Stimulated activated CD8-positive, alpha-beta memory T cell treated with anti-CD3 and anti-CD28 coated beads, Interleukin-12 subunit alpha, Interleukin-12 subunit beta, amount 100 ng/mL, for 24 hours (primary cell): ENCODE results near the gene BCL11B.

Source experiments
- DNase-seq: peaks from one replicate; pipeline ENCODE4 v3.0.0-alpha.2; 2020; ENCODE audit errors: extremely low read depth

BCL11B gene

DNA sequence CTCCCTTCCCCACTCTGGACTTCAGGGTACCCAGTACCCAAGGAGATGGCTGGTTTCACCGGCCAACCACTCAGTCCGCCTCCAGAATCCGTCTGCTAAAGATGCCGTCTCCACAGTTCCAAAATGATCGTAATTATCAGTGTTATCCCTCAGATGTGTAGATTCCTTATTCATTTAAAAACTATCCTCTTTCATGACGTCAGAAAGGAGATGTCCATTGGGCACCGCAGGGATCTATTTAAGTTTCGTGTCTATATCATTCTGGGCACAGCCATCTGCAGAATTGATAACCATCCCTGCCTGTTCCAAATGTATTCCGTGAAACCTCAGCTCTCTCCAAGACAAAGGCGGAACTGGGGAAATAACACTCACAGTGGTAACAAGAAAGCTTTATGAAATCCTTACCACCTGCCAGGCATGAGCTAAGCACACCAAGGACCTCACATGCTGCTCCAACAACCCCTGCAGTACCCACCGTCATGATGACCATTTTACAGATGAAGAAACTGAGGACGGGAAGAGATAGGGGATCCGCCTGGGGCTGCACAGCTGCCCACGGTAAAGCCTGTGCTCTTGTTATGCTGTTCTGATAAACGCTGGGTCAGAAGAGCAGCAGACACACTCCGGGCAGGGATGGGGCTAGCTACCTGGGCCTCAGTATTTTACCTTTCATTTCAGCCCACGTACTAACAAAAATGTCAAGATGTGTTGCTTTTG is 90.0 kb downstream of the BCL11B start:
- DNase-seq = no peak

DNA sequence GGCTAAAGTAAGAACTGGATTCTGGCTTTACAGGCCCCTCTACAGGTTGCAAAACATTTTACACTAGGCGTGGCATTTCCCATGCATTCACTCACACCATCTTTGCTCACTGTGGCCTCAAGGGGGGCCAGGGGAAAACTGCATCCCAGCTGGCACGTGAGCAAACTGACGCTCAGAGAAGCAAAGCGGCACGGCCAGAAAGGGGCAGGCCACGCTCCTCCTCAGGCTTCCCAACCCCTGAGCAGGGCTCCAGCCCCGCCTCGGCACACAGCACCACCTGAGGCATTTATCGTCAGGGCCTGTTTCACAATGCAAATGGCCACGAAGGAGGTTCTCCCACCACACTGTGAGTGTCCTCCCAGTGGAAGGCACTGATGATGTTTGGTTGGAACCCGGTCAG is 90.8 kb downstream of the BCL11B start:
- no peak for DNase-seq

DNA sequence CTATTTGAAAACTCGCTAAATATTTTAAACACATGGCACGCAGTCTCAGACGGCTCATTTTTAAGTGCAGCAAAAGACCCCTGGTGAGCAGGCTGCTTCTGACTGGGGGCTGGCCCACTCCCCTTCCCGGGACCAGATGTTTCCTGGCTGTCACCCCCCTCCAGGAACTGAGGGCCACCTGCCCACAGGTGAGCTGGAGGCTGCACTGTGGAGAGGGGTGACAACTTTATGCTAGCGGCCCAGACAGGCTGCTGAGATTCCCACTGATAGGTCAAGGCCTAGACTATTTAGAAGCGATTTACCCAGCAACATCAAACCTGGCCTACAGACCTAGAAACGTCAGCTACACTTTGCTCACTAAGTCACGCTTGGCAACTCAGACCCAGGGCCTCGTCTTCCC is 92.1 kb downstream of the BCL11B start:
- DNase-seq = no peak

DNA sequence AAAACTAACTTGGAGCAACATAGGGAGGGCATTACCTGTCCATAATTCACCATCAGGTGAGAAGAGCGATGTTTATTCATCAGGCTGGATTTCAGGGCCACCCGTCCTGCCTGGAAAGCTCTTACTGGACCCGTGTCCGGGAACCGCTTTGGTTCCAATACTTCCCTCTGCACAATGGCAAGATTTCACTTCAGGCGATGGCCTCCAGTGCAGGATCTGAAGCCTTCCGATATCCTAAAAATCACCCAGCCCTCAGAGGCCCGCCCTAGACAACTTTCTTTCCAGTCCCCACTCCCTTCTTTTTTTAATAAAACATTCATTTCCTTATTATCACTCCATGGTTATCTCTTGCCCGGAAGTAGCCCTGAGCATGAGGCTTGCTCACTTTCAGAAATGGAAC is 92.5 kb downstream of the BCL11B start:
- DNase-seq = no peak

DNA sequence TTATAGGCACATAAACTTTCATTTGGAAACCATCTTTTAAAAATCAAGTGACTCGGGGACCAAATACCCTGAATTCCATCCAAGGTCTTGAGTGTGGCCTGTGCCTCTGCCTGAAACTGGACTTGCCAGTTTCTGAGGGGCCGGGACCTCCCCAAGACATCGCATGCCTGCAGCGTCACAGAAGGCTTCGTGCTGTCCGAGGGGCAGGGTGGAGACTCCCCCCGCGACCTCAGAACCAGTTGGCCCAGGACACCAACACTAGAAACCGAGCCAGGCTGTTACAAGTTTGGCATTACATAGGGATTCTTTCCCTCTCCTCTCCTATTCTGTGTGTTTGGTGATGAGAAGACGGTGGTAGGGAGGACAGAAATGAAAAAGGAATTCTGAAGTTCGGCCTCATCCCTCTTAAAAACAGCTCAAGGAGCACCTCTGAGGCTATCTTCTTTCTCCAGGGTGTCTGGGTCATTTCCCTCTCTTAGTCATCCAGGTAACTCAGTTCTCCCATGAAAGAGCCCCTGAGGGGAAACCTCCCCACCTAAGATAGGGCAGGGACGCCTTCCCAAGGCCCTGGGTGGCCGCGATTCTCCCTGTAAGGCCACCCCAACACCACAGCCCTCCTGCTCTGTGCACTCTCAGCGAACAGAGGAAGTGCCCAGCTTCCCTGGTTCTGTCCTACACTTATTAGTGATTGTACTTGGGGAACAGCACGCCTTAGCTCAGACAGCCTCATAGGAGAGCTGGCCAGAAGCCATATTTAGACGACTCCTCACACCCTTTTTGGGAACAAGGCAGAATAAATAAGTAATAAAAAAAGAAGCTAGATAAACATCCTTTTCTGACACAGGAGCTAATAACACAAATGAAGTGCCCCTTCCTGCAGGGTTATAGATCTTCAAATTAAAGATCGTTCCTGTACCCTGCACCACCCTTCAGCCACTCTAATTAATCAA is 93.8 kb downstream of the BCL11B start:
- no peak for DNase-seq

DNA sequence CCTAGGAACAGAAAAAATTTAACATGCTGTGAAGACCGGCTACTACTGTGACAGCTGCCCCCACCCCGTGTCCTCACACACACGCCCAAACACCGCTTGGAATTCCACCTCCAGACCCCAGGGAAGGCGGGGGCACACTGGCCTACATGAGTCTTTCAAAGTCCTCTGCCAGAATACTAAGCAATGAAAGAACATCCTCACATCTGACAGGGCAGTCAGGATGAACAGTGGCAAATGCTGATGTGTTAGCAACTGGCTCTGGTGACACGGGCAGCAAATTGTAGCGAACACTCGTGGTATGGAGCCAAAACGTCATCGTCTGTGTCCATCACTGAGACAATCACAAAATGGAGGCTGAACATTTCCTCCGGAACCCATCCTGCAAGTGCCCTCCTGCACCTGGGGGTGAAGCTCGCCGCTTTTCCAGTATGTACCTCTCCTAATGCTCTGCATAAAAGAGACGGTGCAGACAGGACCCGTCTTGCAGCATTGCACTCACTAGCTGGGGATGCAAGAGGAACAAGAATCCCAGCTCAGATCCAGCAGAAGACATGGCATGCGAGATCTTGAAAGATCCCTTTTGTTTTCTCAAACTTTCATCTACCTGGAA is 94.8 kb downstream of the BCL11B start:
- DNase-seq = no peak

DNA sequence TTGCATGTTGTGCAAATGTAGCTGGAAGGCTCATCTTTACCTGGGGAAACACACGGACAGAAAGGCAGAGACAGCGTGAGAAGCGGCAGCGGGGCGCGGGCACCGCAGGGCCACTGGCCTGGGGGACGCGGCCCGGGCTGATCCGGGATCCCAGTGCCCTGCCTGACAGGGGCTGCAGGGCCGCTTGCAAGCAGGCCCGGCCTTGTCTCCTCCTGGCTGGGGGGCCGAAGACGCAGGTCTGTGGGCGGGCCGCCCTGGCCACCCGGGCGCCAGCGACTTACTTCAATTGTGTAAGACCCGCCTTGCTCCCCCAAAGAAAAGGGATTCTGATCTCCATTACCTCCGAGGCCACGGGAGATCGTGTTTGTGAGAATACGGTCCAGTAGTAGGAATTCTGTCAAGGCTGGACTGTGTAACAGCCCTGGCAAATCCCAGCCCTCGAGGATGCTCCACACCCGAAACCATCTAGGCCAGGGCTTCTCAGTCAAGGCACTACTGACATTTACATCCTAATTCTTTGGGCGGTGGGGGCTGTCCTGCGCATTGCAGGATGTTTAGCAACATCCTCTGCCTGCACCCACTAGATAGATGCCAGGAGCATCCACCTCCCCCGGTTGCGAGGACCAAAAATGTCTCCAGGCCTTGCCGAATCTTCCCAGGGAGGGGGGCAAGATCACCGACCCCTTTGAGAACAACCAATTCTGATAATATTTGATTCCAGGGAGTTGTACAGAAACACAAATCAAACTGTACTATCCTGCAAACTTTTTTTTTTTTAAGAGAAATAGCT is 95.6 kb downstream of the BCL11B start:
- no peak for DNase-seq

DNA sequence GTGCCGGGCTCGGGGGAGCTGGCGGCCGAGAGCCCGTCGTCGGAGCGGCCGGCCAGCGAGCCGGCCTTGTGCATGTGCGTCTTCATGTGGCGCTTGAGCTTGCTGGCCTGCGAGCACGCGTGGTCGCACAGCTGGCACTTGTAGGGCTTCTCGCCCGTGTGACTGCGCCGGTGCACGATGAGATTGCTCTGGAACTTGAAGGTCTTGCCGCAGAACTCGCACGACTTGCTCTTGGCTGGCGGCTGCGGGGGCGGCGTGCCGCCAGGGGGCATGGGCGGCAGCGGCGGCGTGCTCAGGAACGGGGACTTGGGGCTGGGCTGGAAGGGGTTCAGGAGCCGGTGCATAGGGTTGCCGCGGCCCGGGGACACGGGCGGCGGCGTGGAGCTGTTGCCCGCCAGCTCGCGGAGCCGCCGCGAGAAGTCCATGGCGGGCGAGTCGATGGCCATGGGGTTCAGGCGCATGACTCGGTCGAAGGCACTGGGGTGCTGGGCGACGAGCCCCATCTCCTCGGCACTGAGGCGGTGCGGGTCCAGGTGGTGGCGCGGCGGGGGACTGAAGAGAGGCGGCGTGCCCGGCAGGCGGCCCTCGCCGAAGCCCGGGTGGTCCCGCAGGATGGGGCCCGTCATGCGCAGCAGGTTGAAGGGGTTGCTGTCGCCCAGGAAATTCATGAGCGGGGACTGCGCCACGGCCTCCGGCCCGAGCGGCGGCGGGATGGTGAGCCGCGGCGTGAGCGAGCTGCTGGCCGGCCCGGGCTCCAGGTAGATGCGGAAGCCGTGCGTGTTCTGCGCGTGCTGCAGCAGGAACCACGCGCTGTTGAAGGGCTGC is 96.5 kb downstream of the BCL11B start:
- DNase-seq = no peak

DNA sequence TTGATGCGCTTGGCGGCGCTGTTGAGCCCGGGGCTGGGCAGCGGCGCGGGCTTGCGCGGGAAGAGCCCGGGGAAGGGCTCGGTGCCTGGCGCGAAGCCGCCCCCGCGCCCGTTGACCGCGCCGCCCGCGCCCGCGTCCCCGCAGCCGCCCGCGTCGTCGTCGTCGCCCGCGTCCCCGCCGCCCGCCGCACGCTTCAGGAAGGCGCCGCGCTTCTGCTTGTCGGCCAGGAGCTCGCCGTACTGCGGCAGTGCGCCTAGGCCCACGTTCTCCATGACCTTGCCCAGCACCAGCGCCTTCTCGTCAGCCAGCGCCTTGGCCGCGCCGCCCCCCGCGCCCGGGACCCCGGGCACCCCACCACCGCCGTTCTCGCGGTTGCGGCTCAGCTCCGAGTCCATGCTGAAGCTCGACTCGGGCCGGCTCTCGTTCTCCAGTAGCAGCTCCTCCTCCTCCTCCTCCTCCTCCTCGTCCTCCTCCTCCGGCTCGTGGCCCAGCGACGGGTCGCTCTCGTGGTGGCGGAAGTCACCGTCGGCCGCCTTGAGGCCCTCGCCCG is 97.2 kb downstream of the BCL11B start:
- DNase-seq = no peak

DNA sequence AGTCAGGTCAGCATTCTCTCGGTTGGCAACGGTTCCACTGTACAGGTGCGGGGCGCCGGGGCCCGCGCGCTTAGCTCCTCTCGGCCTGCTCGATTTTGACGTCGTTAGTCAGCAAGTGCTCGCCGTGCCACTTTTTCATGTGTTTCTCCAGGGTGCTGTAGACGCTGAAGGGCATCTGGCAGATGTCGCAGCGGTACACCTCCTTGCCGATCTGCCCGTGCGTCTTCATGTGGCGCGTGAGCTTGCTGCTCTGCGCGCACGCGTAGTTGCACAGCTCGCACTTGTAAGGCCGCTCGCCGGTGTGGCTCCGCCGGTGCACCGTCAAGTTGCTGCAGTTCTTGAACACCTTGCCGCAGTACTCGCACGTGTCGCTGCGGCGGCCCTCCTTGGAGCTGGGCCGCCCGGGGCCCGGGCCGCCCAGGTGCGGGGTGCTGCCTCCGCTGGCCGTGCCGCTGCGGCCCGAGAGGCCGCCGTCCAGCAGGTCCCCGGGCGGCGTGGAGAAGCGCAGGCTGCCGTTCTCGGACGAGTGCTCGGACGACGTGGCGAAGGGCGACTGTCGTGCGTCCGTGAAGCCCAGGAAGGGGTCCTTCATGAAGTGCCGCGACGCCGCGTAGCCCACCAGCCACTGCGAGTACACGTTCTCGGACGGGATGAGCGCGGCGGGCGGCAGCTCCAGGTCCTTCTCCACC is 97.8 kb downstream of the BCL11B start:
- no peak for DNase-seq

DNA sequence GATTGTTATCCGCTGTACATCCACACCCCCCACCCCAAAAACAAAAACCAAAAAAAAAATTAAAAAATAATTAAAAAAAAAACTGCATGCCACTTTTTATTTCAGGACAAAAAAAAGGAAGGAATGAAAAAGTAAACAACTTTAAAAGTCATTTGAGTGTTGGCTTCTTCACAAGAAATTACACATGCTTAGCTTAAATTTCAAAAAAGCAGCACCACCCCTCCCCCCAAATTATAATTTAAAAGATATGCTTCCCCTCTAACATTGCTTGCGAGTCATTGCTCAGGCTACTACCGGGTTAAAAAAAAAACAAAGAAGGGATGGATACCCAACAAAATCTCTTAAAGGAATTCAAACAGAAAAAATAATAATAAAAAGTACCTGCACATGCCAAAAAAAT is 98.5 kb downstream of the BCL11B start:
- DNase-seq = no peak

DNA sequence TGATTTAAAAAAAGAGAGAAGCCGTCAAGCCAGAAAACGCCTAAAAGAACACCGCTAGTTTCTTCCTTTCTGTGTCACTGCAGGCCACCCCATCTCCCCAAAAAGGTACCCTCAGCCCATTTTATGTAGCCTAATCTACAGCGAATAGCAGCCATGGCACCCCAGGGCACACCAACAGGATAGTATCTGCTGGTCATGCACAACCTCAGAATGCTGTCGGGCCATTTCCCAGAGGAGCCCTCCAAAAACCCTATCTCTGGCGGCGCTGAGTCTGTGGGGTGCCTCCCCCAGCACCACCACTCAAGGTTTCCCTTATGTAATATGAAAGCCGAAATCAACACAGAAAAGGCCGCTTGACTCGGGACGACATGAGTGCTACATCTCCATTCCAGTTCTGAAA is 98.9 kb downstream of the BCL11B start:
- no peak for DNase-seq

DNA sequence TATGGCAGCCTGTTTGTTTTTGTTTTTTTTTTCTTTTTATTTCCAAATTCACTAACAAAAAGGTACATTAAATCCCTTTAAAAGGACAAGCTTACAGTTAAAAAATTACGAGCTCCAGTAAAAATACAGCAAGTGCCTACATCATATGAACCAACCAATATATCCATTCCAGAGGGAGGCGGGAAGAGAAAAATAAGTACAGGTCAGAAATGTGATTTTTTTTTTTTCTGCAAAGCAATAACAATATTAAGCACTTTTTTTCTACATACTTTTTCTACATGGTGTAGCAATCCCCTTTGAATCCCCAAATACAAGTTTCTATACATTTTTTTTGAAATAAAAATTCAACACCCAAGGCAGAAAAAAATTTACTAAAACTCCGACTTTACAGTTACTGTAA is 100.6 kb downstream of the BCL11B start:
- DNase-seq = no peak

DNA sequence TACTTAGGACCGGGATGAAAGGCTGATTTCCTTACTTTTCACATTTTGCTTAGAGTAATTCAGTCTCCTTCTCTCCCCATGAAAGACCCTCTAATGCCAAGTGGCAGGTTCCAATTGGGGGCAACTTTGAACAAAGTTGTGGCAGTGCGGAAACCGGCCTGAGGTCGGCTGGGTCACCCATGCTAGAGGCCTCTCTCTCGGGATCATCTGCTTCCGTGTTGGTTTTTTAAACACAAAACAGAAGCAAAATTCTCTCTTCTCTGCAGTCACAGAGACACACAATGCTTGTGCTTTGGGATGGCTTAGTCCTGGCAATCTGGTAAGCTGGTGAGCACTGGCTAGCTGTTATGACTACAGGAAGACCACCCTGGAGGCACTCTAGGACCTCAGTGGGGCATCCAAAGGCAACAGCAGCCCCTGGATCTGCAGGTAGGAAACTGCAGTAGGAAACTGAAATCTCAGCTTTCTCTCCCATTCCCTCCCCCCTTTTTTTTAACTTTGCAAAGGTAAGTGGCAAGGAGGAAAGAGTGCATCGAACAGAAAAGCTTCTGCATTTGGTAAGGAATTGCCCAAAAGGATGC is 102.1 kb downstream of the BCL11B start:
- no peak for DNase-seq

DNA sequence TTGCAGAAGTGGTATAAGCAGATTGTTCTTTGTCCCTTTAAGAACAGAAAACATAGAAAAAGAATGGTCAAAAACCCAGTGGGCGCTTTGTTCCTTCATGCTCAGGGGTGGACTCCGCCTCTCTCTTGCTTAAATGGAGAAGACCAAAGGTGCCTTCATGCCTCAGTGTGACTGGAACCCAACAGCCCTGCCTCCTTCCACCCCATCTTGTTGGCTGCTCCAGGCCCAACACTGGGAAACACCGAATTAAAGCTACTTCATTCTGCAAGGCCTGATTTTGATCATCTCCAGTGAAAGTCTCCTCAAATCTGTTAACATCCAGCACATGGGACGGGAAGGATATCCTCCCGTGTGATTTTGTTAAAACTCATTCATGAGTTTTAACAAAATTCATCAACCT is 103.7 kb downstream of the BCL11B start:
- DNase-seq = no peak

DNA sequence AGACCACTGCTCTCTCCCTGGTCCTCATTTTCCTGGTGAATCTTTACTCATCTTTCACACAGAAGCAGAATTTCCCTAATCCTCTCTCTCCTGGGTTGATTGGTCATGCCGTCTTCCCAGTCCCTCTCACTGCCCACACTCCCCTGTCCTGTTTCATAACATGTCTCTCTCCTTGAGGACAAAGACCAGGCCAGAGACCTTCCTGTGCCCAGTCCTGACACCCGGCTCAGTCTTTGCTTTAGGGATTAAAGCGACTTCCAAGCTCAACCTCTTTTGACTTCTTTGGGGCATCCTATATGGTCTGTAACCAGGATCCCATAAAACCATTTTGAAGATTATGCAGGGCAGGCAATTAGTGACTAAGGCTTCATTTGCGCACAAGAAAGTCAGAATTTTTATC is 105.5 kb downstream of the BCL11B start:
- no peak for DNase-seq

DNA sequence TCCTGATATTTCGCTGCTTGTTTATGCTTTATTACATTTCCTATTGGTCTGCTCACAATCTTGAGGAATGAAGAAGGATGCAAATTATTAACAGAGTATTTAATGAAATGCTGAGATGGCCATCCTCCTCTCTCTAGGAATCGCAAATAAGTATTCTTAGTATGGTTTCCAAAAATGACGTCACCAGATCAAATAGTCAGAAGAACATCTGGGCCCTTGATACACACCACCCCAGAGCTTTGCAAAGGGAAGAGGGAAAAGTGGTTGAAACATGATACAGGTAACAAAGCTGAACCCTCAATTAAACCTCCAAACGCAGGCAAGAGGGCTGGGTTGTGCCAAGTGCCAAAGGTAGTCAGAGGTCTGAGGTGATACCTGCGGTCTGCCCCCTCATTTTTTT is 107.3 kb downstream of the BCL11B start:
- DNase-seq = no peak

DNA sequence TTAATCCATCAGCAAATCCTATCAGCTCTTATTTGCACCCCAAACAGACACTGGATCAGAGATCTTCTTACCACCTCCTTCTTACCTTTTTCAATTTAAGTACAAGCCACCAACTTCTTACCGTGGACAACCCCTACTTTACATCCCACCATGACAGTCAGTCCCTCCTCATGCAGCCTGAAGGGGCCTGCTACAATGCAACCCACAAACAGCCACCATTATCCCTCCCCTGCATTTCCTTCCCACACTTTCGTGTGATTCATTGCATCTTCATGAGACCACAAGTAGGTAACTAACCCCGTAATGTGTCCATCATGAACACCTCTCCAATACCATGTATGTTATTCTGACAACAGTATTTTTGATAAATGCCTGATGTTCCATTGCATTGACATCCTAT is 108.6 kb downstream of the BCL11B start:
- no peak for DNase-seq
